ENCODE results near the gene PRKCI.

GRCh38 chr3:170233530-170233929, 11.3 kb downstream of the PRKCI start:
- TF ChIP-seq, protein P1, sequence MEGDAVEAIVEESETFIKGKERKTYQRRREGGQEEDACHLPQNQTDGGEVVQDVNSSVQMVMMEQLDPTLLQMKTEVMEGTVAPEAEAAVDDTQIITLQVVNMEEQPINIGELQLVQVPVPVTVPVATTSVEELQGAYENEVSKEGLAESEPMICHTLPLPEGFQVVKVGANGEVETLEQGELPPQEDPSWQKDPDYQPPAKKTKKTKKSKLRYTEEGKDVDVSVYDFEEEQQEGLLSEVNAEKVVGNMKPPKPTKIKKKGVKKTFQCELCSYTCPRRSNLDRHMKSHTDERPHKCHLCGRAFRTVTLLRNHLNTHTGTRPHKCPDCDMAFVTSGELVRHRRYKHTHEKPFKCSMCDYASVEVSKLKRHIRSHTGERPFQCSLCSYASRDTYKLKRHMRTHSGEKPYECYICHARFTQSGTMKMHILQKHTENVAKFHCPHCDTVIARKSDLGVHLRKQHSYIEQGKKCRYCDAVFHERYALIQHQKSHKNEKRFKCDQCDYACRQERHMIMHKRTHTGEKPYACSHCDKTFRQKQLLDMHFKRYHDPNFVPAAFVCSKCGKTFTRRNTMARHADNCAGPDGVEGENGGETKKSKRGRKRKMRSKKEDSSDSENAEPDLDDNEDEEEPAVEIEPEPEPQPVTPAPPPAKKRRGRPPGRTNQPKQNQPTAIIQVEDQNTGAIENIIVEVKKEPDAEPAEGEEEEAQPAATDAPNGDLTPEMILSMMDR (IDR thresholded peaks at IDR 0.05) = no peak
- TF ChIP-seq IRF1 (CRISPR knock-in tag; IDR thresholded peaks at IDR 0.05) (no peak), ATF3 (CRISPR knock-in tag; conservative IDR thresholded peaks at IDR 0.05) (no peak), PRRX2 (CRISPR knock-in tag; IDR thresholded peaks at IDR 0.05) (no peak), SP1 (CRISPR knock-in tag; conservative IDR thresholded peaks at IDR 0.05) (no peak), E2F4 (CRISPR knock-in tag; IDR thresholded peaks at IDR 0.05; ENCODE audit: borderline replicate concordance, low read depth) (no peak), ELF4 (CRISPR knock-in tag; IDR thresholded peaks at IDR 0.05; ENCODE audit: low read depth) (no peak), SMAD4 (CRISPR knock-in tag; IDR thresholded peaks at IDR 0.05) (no peak), KAT7 (CRISPR knock-in tag; IDR thresholded peaks at IDR 0.05; ENCODE audit: borderline replicate concordance) (no peak)
- TF ChIP-seq, protein P2, sequence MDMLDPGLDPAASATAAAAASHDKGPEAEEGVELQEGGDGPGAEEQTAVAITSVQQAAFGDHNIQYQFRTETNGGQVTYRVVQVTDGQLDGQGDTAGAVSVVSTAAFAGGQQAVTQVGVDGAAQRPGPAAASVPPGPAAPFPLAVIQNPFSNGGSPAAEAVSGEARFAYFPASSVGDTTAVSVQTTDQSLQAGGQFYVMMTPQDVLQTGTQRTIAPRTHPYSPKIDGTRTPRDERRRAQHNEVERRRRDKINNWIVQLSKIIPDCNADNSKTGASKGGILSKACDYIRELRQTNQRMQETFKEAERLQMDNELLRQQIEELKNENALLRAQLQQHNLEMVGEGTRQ (CRISPR knock-in tag; IDR thresholded peaks at IDR 0.05) = no peak
- TF ChIP-seq, protein P3, sequence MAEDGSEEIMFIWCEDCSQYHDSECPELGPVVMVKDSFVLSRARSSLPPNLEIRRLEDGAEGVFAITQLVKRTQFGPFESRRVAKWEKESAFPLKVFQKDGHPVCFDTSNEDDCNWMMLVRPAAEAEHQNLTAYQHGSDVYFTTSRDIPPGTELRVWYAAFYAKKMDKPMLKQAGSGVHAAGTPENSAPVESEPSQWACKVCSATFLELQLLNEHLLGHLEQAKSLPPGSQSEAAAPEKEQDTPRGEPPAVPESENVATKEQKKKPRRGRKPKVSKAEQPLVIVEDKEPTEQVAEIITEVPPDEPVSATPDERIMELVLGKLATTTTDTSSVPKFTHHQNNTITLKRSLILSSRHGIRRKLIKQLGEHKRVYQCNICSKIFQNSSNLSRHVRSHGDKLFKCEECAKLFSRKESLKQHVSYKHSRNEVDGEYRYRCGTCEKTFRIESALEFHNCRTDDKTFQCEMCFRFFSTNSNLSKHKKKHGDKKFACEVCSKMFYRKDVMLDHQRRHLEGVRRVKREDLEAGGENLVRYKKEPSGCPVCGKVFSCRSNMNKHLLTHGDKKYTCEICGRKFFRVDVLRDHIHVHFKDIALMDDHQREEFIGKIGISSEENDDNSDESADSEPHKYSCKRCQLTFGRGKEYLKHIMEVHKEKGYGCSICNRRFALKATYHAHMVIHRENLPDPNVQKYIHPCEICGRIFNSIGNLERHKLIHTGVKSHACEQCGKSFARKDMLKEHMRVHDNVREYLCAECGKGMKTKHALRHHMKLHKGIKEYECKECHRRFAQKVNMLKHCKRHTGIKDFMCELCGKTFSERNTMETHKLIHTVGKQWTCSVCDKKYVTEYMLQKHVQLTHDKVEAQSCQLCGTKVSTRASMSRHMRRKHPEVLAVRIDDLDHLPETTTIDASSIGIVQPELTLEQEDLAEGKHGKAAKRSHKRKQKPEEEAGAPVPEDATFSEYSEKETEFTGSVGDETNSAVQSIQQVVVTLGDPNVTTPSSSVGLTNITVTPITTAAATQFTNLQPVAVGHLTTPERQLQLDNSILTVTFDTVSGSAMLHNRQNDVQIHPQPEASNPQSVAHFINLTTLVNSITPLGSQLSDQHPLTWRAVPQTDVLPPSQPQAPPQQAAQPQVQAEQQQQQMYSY (CRISPR knock-in tag; IDR thresholded peaks at IDR 0.05) = no peak

Data from WTC11 (cell line).